C4-2B (cell line): ENCODE data around the gene CD80.

ENCODE experiments used
- CTCF ChIP-seq: fragments of 450-650 bp; conservative IDR thresholded peaks from 2 replicates; pipeline ENCODE4 v1.5.1; 2017; ENCODE audit warnings: mild to moderate bottlenecking
- ZFX ChIP-seq: fragments of 450-650 bp; IDR thresholded peaks from 2 replicates; pipeline ENCODE4 v1.6.1; 2017

- TF ChIP-seq CTCF (no peak), ZFX (no peak)
Observed at GRCh38 chr3:119483101-119483500, 76.3 kb downstream of the CD80 start.
